Measurements from ENCODE around the gene CTDSPL2. TPM values are rescaled to one million over a fixed set of nuclear protein-coding genes. Genes with fewer than 3 reads are reported as not detected.

CTDSPL2 gene
- total and polyA plus RNA-seq, 2 donors from 2014 or later, result 4.2 to 37.8 TPM

DNA sequence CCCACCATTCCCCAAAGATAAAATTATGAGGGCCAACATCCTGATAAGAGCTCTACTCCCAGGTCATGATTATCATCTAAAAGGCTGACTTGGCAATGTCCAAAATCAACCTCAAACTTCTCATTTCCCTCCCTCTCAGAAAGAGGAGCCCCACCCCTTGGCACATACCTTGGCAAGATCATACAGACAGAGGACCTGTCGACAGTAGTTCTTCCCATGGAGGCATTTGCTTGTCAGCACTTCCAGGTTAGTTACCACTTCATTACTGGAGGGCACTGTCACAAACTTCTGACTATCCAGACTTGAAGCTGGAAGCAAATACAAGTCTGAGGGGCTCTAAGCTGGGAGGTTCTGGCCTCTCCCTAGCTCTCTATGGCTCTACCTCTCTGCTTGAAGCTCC lies 147.3 kb downstream of the CTDSPL2 start:
- peaks cover 0 to 25% (median 7%) of the 10 kb centered on the region in 3 donors for H3K36me3 ChIP-seq (ENCODE audit: control insufficient read depth in 2 of 3, insufficient read depth in 3 of 3, low read length in 3 of 3)
- H3K9ac ChIP-seq (ENCODE audit: low read length in 3 of 3), result no peak overlapping the region
- FAIRE-seq (no peak), DNase-seq (no peak)
- no peak overlapping the region for H3K4me3 ChIP-seq (ENCODE audit: low read length in 3 of 3)
- no peaks in the 10 kb centered on the region for H3K27me3 ChIP-seq (ENCODE audit: control insufficient read depth, insufficient read depth, low read length)
- H3K27ac ChIP-seq (ENCODE audit: low read depth in 2 of 2, low read length in 2 of 2), result no peak overlapping the region
- H3K9me3 ChIP-seq (ENCODE audit: control insufficient read depth in 2 of 3, insufficient read depth in 1 of 3, low read length in 3 of 3), result no peaks in the 10 kb centered on the region
- TF ChIP-seq, protein P1, sequence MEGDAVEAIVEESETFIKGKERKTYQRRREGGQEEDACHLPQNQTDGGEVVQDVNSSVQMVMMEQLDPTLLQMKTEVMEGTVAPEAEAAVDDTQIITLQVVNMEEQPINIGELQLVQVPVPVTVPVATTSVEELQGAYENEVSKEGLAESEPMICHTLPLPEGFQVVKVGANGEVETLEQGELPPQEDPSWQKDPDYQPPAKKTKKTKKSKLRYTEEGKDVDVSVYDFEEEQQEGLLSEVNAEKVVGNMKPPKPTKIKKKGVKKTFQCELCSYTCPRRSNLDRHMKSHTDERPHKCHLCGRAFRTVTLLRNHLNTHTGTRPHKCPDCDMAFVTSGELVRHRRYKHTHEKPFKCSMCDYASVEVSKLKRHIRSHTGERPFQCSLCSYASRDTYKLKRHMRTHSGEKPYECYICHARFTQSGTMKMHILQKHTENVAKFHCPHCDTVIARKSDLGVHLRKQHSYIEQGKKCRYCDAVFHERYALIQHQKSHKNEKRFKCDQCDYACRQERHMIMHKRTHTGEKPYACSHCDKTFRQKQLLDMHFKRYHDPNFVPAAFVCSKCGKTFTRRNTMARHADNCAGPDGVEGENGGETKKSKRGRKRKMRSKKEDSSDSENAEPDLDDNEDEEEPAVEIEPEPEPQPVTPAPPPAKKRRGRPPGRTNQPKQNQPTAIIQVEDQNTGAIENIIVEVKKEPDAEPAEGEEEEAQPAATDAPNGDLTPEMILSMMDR (IDR thresholded peaks at IDR 0.05; ENCODE audit: borderline replicate concordance, extremely low read depth, insufficient read depth), result no peak
- H3K4me1 ChIP-seq (ENCODE audit: control insufficient read depth in 2 of 3, insufficient read depth in 2 of 3, low read depth in 1 of 3, low read length in 3 of 3), result no peaks in the 10 kb centered on the region
- intact Hi-C loops (cut with DNase I), result no loop called here

Other genes with a start within 250 kb of the CTDSPL2 start
- gene FRMD5, start 232.4 kb upstream of the CTDSPL2 start, total RNA-seq, result 0.41 TPM
- gene FRMD5, start 232.4 kb upstream of the CTDSPL2 start, polyA plus RNA-seq (ENCODE audit: insufficient read depth, low read depth, low replicate concordance), result 0.32 TPM
- gene GOLM2, start 138.9 kb upstream of the CTDSPL2 start, total RNA-seq, result 117 TPM
- 29.8 TPM for gene GOLM2, start 138.9 kb upstream of the CTDSPL2 start, polyA plus RNA-seq (ENCODE audit: insufficient read depth, low read depth, low replicate concordance)
- 69.1 TPM for gene EIF3J, start 109.5 kb downstream of the CTDSPL2 start, total RNA-seq
- 49.8 TPM for gene EIF3J, start 109.5 kb downstream of the CTDSPL2 start, polyA plus RNA-seq (ENCODE audit: insufficient read depth, low read depth, low replicate concordance)
- gene SPG11, start 236.0 kb downstream of the CTDSPL2 start, total RNA-seq, result 100 TPM
- gene SPG11, start 236.0 kb downstream of the CTDSPL2 start, polyA plus RNA-seq (ENCODE audit: insufficient read depth, low read depth, low replicate concordance), result 35.3 TPM

Data from kidney (tissue), 14 donors.